GM18867 (cell line): ENCODE data around the gene HAPLN3.
"Not testable (repeated sequence)": the region's sequence is repeated elsewhere in the genome, so short reads cannot be mapped to it uniquely, and the experiment has no call there.

Experiments used
- ATAC-seq: cut with Tn5 transposase; IDR thresholded peaks from one replicate; pipeline ENCODE4 v1.9.1; 2021; ENCODE audit warnings: mild to moderate bottlenecking, moderate library complexity; ENCODE audit not compliant: unreplicated experiment

The HAPLN3 gene

GRCh38 chr15:88894819-88895767 is at the start of gene HAPLN3:
TSS of gene HAPLN3 (minus strand) at chr15:88895544. CDS start at chr15:88887298, 8,246 bp downstream.
- ATAC-seq: peak; percentile 39

- no peak for ATAC-seq
These were observed 44.8 kb upstream of the HAPLN3 start for GRCh38 chr15:88940110-88940675.

- ATAC-seq: no peak
These were observed 44.1 kb upstream of the HAPLN3 start for GRCh38 chr15:88939486-88939806.

GRCh38 chr15:88938802-88939485 is 43.6 kb upstream of the HAPLN3 start:
- no peak for ATAC-seq

- not testable (repeated sequence) for ATAC-seq
These were observed 39.1 kb upstream of the HAPLN3 start for GRCh38 chr15:88934449-88934848.

- no peak for ATAC-seq
These were observed 37.6 kb upstream of the HAPLN3 start for GRCh38 chr15:88932875-88933330.

GRCh38 chr15:88932271-88932874 is 37.0 kb upstream of the HAPLN3 start:
- no peak for ATAC-seq

- ATAC-seq: no peak
These were observed 35.2 kb upstream of the HAPLN3 start for GRCh38 chr15:88930579-88930978.

- ATAC-seq: not testable (repeated sequence)
These were observed 34.2 kb upstream of the HAPLN3 start for GRCh38 chr15:88929358-88930098.

GRCh38 chr15:88928192-88928591 is 32.8 kb upstream of the HAPLN3 start:
- ATAC-seq: not testable (repeated sequence)

GRCh38 chr15:88925648-88926047 is 30.3 kb upstream of the HAPLN3 start:
- not testable (repeated sequence) for ATAC-seq

GRCh38 chr15:88920892-88921435 is 25.6 kb upstream of the HAPLN3 start:
- peak; percentile 87 for ATAC-seq

GRCh38 chr15:88920186-88920891 is 25.0 kb upstream of the HAPLN3 start:
- no peak for ATAC-seq

GRCh38 chr15:88918738-88919137 is 23.4 kb upstream of the HAPLN3 start:
- ATAC-seq: no peak

GRCh38 chr15:88917760-88918159 is 22.4 kb upstream of the HAPLN3 start:
- no peak for ATAC-seq

GRCh38 chr15:88915354-88915753 is 20.0 kb upstream of the HAPLN3 start:
- no peak for ATAC-seq

- ATAC-seq: no peak
These were observed 18.5 kb upstream of the HAPLN3 start for GRCh38 chr15:88913850-88914169.

- ATAC-seq: peak; percentile 85
These were observed 17.9 kb upstream of the HAPLN3 start, which contains the start of gene MFGE8 for GRCh38 chr15:88913017-88913849. TSS of gene MFGE8 (minus strand) at chr15:88913379. CDS start at chr15:88913319, 60 bp downstream.

GRCh38 chr15:88912500-88912921 is 17.2 kb upstream of the HAPLN3 start:
- no peak for ATAC-seq
